WTC11 (cell line): Measurements from ENCODE around the gene XRN1.

Experiments
- ESRRA ChIP-seq: sonication (generic); formaldehyde crosslinking; IDR thresholded peaks from 2 replicates; pipeline ENCODE4 v1.8.1; 2022; ENCODE audit warnings: mild to moderate bottlenecking, missing genetic modification reagents, borderline replicate concordance
- FOXP1 ChIP-seq: sonication (generic); formaldehyde crosslinking; IDR thresholded peaks from 2 replicates; pipeline ENCODE4 v1.8.0; 2022; ENCODE audit warnings: missing genetic modification reagents, mild to moderate bottlenecking, moderate library complexity, borderline replicate concordance
- GABPB1 ChIP-seq: sonication (generic); formaldehyde crosslinking; IDR thresholded peaks from 2 replicates; pipeline ENCODE4 v1.8.1; 2023; ENCODE audit warnings: mild to moderate bottlenecking, missing genetic modification reagents
- NR1H2 ChIP-seq: sonication (generic); formaldehyde crosslinking; IDR thresholded peaks from 2 replicates; pipeline ENCODE4 v1.9.0; 2021; ENCODE audit warnings: mild to moderate bottlenecking, moderate library complexity, missing genetic modification reagents
- NR2C2 ChIP-seq: sonication (generic); formaldehyde crosslinking; IDR thresholded peaks from 2 replicates; pipeline ENCODE4 v1.8.0; 2022; ENCODE audit warnings: mild to moderate bottlenecking, missing genetic modification reagents
- ZNF263 ChIP-seq: sonication (generic); formaldehyde crosslinking; IDR thresholded peaks from 2 replicates; pipeline ENCODE4 v1.8.1; 2022; ENCODE audit warnings: low read depth, mild to moderate bottlenecking, moderate library complexity, missing genetic modification reagents
- TF ChIP-seq, protein P1 (sequence below): fragments of 200-600 bp; IDR thresholded peaks from 2 replicates; pipeline ENCODE4 v1.8.0; 2022; ENCODE audit warnings: antibody characterized with exemption
- TF ChIP-seq, protein P2 (sequence below): sonication (generic); formaldehyde crosslinking; IDR thresholded peaks from 2 replicates; pipeline ENCODE4 v1.8.0; 2022; ENCODE audit warnings: mild to moderate bottlenecking, missing genetic modification reagents
- TF ChIP-seq, protein P3 (sequence below): sonication (generic); formaldehyde crosslinking; conservative IDR thresholded peaks from 2 replicates; pipeline ENCODE4 v1.8.1; 2022; ENCODE audit warnings: mild to moderate bottlenecking, missing genetic modification reagents
- TF ChIP-seq, protein P4 (sequence below): sonication (generic); formaldehyde crosslinking; IDR thresholded peaks from 2 replicates; pipeline ENCODE4 v1.8.1; 2022; ENCODE audit warnings: low read depth, missing genetic modification reagents, borderline replicate concordance
- TF ChIP-seq, protein P5 (sequence below): sonication (generic); formaldehyde crosslinking; IDR thresholded peaks from 2 replicates; pipeline ENCODE4 v1.8.0; 2022; ENCODE audit warnings: mild to moderate bottlenecking, missing genetic modification reagents

DNA sequence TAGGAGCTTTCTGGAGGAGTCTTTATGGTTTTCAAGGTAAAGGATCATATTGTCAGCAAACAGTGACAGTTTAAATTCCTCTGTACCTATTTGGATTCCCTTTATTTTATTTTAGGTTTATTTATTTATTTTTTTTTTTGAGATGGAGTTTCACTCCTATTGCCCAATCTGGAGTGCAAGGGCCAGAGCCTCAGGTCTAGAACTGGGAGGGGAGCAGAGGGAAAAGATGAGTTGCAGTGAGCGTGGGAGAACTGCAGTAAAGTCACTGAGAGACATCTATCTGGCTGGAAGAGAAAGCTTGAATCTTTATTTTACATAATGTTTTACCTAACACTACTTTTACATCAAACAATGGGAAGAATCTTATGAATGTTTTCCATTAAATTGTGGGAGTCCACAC, 172.9 kb downstream of the XRN1 start:
- TF ChIP-seq, protein P1, sequence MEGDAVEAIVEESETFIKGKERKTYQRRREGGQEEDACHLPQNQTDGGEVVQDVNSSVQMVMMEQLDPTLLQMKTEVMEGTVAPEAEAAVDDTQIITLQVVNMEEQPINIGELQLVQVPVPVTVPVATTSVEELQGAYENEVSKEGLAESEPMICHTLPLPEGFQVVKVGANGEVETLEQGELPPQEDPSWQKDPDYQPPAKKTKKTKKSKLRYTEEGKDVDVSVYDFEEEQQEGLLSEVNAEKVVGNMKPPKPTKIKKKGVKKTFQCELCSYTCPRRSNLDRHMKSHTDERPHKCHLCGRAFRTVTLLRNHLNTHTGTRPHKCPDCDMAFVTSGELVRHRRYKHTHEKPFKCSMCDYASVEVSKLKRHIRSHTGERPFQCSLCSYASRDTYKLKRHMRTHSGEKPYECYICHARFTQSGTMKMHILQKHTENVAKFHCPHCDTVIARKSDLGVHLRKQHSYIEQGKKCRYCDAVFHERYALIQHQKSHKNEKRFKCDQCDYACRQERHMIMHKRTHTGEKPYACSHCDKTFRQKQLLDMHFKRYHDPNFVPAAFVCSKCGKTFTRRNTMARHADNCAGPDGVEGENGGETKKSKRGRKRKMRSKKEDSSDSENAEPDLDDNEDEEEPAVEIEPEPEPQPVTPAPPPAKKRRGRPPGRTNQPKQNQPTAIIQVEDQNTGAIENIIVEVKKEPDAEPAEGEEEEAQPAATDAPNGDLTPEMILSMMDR: no peak
- TF ChIP-seq, protein P2, sequence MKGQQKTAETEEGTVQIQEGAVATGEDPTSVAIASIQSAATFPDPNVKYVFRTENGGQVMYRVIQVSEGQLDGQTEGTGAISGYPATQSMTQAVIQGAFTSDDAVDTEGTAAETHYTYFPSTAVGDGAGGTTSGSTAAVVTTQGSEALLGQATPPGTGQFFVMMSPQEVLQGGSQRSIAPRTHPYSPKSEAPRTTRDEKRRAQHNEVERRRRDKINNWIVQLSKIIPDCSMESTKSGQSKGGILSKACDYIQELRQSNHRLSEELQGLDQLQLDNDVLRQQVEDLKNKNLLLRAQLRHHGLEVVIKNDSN (CRISPR knock-in tag): no peak
- TF ChIP-seq, protein P3, sequence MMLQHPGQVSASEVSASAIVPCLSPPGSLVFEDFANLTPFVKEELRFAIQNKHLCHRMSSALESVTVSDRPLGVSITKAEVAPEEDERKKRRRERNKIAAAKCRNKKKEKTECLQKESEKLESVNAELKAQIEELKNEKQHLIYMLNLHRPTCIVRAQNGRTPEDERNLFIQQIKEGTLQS (CRISPR knock-in tag): no peak
- no peak for TF ChIP-seq ZNF263 (CRISPR knock-in tag)
- no peak for TF ChIP-seq ESRRA (CRISPR knock-in tag)
- no peak for TF ChIP-seq NR2C2
- TF ChIP-seq, protein P4, sequence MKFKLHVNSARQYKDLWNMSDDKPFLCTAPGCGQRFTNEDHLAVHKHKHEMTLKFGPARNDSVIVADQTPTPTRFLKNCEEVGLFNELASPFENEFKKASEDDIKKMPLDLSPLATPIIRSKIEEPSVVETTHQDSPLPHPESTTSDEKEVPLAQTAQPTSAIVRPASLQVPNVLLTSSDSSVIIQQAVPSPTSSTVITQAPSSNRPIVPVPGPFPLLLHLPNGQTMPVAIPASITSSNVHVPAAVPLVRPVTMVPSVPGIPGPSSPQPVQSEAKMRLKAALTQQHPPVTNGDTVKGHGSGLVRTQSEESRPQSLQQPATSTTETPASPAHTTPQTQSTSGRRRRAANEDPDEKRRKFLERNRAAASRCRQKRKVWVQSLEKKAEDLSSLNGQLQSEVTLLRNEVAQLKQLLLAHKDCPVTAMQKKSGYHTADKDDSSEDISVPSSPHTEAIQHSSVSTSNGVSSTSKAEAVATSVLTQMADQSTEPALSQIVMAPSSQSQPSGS: no peak
- TF ChIP-seq GABPB1 (CRISPR knock-in tag): no peak
- TF ChIP-seq NR1H2 (CRISPR knock-in tag): no peak
- TF ChIP-seq, protein P5, sequence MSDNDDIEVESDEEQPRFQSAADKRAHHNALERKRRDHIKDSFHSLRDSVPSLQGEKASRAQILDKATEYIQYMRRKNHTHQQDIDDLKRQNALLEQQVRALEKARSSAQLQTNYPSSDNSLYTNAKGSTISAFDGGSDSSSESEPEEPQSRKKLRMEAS (CRISPR knock-in tag): no peak
- TF ChIP-seq FOXP1 (CRISPR knock-in tag): no peak
